OCI-LY3 (cell line): ENCODE measurements around the gene LGALS4.
"Not testable (repeated sequence)": the region's sequence is repeated elsewhere in the genome, so short reads cannot be mapped to it uniquely, and the experiment has no call there.

Experiments
- H2AFZ ChIP-seq: fragments of 200-600, 300-600 bp; shearing (Covaris generic); 2 replicates; pipeline ENCODE4 v1.6.0; 2014; ENCODE audit warnings: antibody characterized with exemption, low read depth, low read length
- H3K27ac ChIP-seq: fragments of 200-600, 300-600 bp; sonication (generic); 2 replicates; pipeline ENCODE4 v1.5.1; 2014; ENCODE audit warnings: mild to moderate bottlenecking, low read length, moderate library complexity, mixed read lengths
- H3K27me3 ChIP-seq: fragments of 200-600, 300-600 bp; sonication (generic); 2 replicates; pipeline ENCODE4 v1.6.1; 2014; ENCODE audit warnings: low read depth, low read length, mixed read lengths
- H3K36me3 ChIP-seq: fragments of 200-600, 300-600 bp; sonication (generic); replicated peaks from 2 replicates; pipeline ENCODE3; 2014; ENCODE audit warnings: low read depth, low read length, mixed read lengths
- H3K4me1 ChIP-seq: fragments of 300-600, 200-600 bp; sonication (generic); 2 replicates; pipeline ENCODE4 v1.6.1; 2014; ENCODE audit warnings: low read length, mixed read lengths
- H3K4me2 ChIP-seq: fragments of 200-600, 300-600 bp; sonication (generic); 2 replicates; pipeline ENCODE4 v1.6.1; 2014; ENCODE audit warnings: low read length, mixed read lengths
- H3K4me3 ChIP-seq: fragments of 300-600, 200-600 bp; sonication (generic); 2 replicates; pipeline ENCODE4 v1.5.1; 2014; ENCODE audit warnings: antibody characterized with exemption, mild to moderate bottlenecking, low read length, moderate library complexity
- H3K79me2 ChIP-seq: fragments of 300-600, 200-600 bp; shearing (Covaris generic); 2 replicates; pipeline ENCODE4 v1.6.1; 2014; ENCODE audit warnings: mild to moderate bottlenecking, low read length, mixed read lengths
- H3K9ac ChIP-seq: fragments of 300-600, 200-600 bp; shearing (Covaris generic); 2 replicates; pipeline ENCODE4 v1.6.0; 2014; ENCODE audit warnings: mild to moderate bottlenecking, low read length, moderate library complexity
- H3K9me3 ChIP-seq: fragments of 200-600, 300-600 bp; shearing (Covaris generic); 2 replicates; pipeline ENCODE4 v1.6.1; 2014; ENCODE audit warnings: low read length, mixed read lengths; ENCODE audit not compliant: insufficient read depth
- H4K20me1 ChIP-seq: fragments of 200-600, 300-600 bp; sonication (generic); 2 replicates; pipeline ENCODE4 v1.6.1; 2016; ENCODE audit warnings: low read length, mixed read lengths; ENCODE audit not compliant: insufficient read depth
- CTCF ChIP-seq: fragments of 200-600, 300-600 bp; sonication (generic); IDR thresholded peaks from 2 replicates; pipeline ENCODE4 v1.5.1; 2014; ENCODE audit warnings: antibody characterized with exemption, low read length, low read depth
- EZH2phosphoT487 ChIP-seq: fragments of 200-600 bp; shearing (Covaris generic); IDR thresholded peaks from 2 replicates; pipeline ENCODE4 v1.6.1; 2018; ENCODE audit warnings: antibody characterized with exemption, mixed run types, low read depth

The LGALS4 gene

GRCh38 chr19:38788478-38789243 is 24.1 kb downstream of the LGALS4 start, which contains the start of gene LGALS7B:
Gene LGALS7B, plus strand, starts transcription at chr19:38789200. Its CDS starts 27 bp downstream, at chr19:38789227.
- no peak within 1 kb of the TSS for H3K9ac ChIP-seq
- H3K9me3 ChIP-seq: no peaks in the 10 kb centered on the region
- H3K79me2 ChIP-seq: no peaks in the 10 kb centered on the region
- no peaks in the 10 kb centered on the region for H3K36me3 ChIP-seq
- H3K27me3 ChIP-seq: no peaks in the 10 kb centered on the region
- H4K20me1 ChIP-seq: no peaks in the 10 kb centered on the region
- no peak within 1 kb of the TSS for H3K4me3 ChIP-seq
- no peak within 1 kb of the TSS for H3K27ac ChIP-seq
- no peak within 1 kb of the TSS for H2AFZ ChIP-seq
- H3K4me1 ChIP-seq: no peaks in the 10 kb centered on the region
- no peak for TF ChIP-seq EZH2phosphoT487
- no peak for TF ChIP-seq CTCF
- no peak within 1 kb of the TSS for H3K4me2 ChIP-seq

DNA sequence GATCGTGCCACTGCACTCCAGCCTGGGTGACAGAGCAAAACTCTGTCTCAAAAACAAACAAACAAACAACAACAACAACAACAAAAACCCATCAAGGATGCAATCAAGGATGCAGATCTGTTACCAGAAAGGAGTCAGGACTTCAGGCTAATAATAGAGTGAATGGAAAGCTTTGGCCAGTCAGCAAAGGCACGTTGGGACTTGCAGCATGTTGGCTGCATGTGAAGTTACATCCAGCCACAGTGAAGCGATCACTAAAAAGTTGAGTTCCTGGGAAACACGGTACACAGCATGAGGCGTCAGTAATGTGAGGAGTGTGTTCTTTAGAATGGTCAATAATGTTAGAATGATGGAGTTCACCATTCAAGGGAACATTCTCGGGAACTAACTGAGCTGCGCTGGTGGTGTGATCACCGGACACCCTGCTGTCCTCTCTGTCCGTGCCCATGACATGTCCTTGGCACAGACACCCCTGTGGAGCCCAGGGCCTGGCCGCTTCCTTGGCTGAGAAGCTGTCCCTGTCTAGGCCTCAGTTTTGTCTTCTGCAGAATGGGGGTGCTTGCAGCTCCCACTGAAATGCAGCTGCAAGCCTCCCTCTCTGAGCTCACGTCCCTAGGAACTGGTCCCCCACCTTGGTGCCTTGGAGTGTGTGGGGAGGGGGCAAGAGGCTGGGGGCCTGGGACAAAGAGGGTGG is 26.0 kb downstream of the LGALS4 start:
- H3K36me3 ChIP-seq: no peaks in the 10 kb centered on the region
- H3K79me2 ChIP-seq: no peaks in the 10 kb centered on the region
- no peaks in the 10 kb centered on the region for H4K20me1 ChIP-seq
- H3K4me2 ChIP-seq: no peak overlapping the region
- H2AFZ ChIP-seq: no peak overlapping the region
- no peak for TF ChIP-seq CTCF
- TF ChIP-seq EZH2phosphoT487: no peak
- H3K4me1 ChIP-seq: no peaks in the 10 kb centered on the region
- no peaks in the 10 kb centered on the region for H3K9me3 ChIP-seq
- H3K9ac ChIP-seq: no peak overlapping the region
- H3K27ac ChIP-seq: no peak overlapping the region
- H3K4me3 ChIP-seq: no peak overlapping the region
- peaks cover under 1% of the 10 kb centered on the region for H3K27me3 ChIP-seq

DNA sequence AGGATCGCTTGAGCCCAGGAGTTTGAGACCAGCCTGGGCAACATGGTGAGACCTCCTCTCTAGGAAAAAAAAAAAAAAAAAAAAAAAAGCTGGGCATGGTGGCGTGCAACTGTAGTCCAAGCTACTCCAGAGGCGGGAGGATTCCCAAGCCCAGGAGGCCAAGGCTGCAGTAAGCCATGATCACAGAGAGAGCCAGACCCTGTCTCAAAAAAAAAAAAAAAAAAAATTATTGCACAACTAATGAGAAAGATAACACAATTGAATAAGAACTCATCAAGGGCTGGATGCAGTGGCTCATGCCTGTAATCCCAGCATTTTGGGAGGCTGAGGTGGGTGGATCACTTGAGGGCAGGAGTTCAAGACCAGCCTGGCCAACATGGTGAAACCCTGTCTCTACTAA is 26.7 kb downstream of the LGALS4 start:
- not testable (repeated sequence) for H3K4me1 ChIP-seq, H3K36me3 ChIP-seq, H3K27me3 ChIP-seq, H3K9ac ChIP-seq, H3K9me3 ChIP-seq, H4K20me1 ChIP-seq, H2AFZ ChIP-seq, H3K4me3 ChIP-seq, H3K4me2 ChIP-seq, H3K79me2 ChIP-seq, H3K27ac ChIP-seq

GRCh38 chr19:38785187-38785699 is 27.5 kb downstream of the LGALS4 start:
- no peak overlapping the region for H3K27ac ChIP-seq
- no peaks in the 10 kb centered on the region for H3K36me3 ChIP-seq
- TF ChIP-seq EZH2phosphoT487 (no peak), CTCF (no peak)
- H3K4me2 ChIP-seq: no peak overlapping the region
- H4K20me1 ChIP-seq: no peaks in the 10 kb centered on the region
- peaks cover 13% of the 10 kb centered on the region for H3K27me3 ChIP-seq
- no peak overlapping the region for H3K9ac ChIP-seq
- H3K4me3 ChIP-seq: no peak overlapping the region
- no peaks in the 10 kb centered on the region for H3K79me2 ChIP-seq
- no peaks in the 10 kb centered on the region for H3K9me3 ChIP-seq
- H3K4me1 ChIP-seq: no peaks in the 10 kb centered on the region
- H2AFZ ChIP-seq: no peak overlapping the region
